ENCODE data around the gene DNTT.

Gene DNTT

DNA sequence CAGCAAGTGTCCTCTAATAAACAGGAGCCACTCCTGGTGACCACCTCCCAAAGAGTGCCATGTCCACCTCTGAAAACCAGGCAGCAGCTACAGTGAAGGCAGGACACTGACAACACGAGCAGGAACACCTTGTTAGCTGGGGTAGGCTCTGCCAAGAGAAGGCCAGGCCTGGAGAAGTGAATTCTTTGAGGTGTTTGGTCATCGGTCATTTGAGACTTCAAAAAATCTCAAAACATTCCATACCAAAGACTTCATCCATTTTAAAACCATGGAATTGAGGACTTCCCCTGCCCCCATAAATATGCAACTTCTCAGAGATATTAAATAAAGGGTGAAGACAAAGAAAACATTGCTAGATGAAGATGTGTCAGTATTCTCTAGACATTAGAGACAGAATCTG, 82.9 kb downstream of the DNTT start:
- DNase-seq = no peak

DNA sequence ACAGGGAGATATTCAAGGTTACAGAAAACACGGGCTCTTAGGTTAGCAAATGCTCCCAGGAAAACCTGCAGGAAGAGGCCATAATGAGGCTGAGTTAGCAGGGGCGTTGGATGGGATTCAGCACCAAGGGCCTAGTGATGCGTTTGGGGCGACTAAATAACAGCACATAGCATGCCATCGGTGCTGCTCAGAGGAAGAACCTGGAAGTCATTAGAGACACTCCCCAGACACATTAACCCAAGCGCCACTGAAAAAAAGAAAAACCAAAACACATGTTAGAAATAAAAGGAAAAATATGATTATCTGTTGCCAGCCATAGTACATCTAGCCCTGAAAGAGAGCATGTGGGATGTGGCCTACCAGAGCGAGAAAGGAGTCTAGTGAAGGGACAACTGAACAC, 83.4 kb downstream of the DNTT start:
- no peak for DNase-seq

All from NCI-H1930 (cell line).